Measurements from ENCODE around the gene PSMG4.

The PSMG4 gene

DNA sequence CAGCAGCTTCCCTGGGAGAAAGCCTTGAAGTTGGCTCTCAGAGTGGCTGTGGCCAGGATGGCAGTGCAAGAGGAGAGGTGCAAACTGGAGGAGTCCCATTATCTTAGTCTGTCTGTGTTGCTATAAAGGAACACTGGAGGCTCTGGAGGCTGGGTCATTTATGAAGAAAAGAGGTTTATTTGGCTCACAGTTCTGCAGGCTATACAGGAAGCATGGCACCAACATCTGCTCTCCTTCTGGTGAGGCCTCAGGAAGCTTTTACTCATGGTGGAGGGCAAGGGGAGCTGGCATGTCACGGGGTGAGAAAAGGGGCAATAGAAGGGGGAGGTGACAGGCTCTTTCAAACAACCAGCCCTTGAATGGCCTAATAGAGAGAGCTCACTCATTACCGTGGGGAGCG lies 47.1 kb downstream of the PSMG4 start:
- TF ChIP-seq, protein P1, sequence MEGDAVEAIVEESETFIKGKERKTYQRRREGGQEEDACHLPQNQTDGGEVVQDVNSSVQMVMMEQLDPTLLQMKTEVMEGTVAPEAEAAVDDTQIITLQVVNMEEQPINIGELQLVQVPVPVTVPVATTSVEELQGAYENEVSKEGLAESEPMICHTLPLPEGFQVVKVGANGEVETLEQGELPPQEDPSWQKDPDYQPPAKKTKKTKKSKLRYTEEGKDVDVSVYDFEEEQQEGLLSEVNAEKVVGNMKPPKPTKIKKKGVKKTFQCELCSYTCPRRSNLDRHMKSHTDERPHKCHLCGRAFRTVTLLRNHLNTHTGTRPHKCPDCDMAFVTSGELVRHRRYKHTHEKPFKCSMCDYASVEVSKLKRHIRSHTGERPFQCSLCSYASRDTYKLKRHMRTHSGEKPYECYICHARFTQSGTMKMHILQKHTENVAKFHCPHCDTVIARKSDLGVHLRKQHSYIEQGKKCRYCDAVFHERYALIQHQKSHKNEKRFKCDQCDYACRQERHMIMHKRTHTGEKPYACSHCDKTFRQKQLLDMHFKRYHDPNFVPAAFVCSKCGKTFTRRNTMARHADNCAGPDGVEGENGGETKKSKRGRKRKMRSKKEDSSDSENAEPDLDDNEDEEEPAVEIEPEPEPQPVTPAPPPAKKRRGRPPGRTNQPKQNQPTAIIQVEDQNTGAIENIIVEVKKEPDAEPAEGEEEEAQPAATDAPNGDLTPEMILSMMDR (IDR thresholded peaks at IDR 0.05; ENCODE audit: low read depth, low read length), result no peak
- Histone ChIP-seq H3K9me3 (ENCODE audit: severe bottlenecking) (peaks cover 13% of the 10 kb centered on the region), H3K4me3 (ENCODE audit: low read depth, low read length) (no peak overlapping the region), H3K27ac (no peak overlapping the region), H3K36me3 (peaks cover 23% of the 10 kb centered on the region), H3K27me3 (ENCODE audit: insufficient read depth, low read depth, severe bottlenecking) (no peaks in the 10 kb centered on the region)
- DNase-seq, result no peak

DNA sequence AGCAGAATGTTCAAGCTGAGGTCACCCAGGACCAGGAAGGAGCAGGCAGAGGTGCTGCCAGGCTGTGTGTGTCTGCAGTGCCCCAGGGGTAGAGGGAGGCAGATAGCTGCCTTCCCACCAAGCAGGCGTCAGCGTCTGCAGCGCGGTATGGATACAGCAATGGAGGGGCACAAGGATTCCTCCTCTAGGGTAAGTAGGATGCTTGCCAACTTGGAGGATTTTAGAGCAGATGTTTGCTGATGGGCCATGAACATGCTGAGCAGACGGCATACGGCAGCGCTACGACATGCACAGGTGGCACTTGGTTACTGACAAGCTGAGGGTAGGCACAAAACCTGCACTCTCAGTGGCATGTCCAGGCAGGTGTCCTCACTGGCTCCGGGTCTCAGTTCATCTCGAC lies 48.1 kb downstream of the PSMG4 start:
- no peak for DNase-seq
- TF ChIP-seq, protein P1 (IDR thresholded peaks at IDR 0.05; ENCODE audit: low read depth, low read length), result no peak
- H3K27me3 ChIP-seq (ENCODE audit: insufficient read depth, low read depth, severe bottlenecking), result no peaks in the 10 kb centered on the region
- H3K9me3 ChIP-seq (ENCODE audit: severe bottlenecking), result peaks cover 11% of the 10 kb centered on the region
- H3K36me3 ChIP-seq, result peaks cover 23% of the 10 kb centered on the region
- H3K4me3 ChIP-seq (ENCODE audit: low read depth, low read length), result no peak overlapping the region
- no peak overlapping the region for H3K27ac ChIP-seq

DNA sequence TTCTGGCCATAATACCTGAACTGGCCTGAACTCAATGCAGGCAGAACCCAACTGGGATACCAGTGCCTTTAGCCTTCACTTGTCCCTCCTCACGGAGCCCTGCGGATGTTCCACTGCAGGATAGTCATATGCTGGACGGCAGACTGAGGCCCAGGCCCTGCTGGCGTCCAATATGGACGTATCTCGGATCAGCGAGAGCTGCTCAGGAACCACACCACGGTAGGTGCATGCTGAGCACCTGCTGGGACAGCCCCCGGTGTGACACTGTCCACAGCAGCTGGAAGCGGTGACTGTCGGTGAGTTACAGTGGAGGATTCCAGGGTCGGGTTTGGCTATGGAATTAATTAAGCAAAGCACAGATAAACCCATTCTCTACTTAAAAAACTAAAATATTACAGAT lies 48.7 kb downstream of the PSMG4 start:
- TF ChIP-seq, protein P1 (IDR thresholded peaks at IDR 0.05; ENCODE audit: low read depth, low read length), result no peak
- no peak overlapping the region for H3K4me3 ChIP-seq (ENCODE audit: low read depth, low read length)
- no peaks in the 10 kb centered on the region for H3K27me3 ChIP-seq (ENCODE audit: insufficient read depth, low read depth, severe bottlenecking)
- H3K9me3 ChIP-seq (ENCODE audit: severe bottlenecking), result peaks cover 9% of the 10 kb centered on the region
- H3K36me3 ChIP-seq, result peaks cover 20% of the 10 kb centered on the region
- H3K27ac ChIP-seq, result no peak overlapping the region
- no peak for DNase-seq

DNA sequence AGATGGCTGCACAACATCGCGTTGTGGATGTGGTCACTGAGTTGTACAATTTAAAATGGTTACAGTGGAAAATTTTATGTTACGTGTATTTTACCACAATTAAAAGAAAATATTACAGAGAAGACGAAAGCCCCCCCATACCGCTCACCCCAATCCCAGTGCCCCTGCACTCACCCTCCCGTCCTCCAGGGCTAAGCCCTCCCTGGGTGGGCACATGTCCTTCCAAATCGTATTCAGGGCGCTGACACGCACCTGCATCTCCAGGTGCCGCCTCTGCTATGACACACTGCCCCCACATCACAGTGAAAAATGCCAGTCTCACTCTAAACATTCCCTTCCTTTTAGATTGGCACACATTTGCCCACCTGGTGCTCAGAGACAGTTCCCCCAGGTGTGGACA lies 49.4 kb downstream of the PSMG4 start:
- no peak overlapping the region for H3K4me3 ChIP-seq (ENCODE audit: low read depth, low read length)
- H3K36me3 ChIP-seq, result peaks cover 20% of the 10 kb centered on the region
- no peak overlapping the region for H3K27ac ChIP-seq
- no peak for DNase-seq
- H3K9me3 ChIP-seq (ENCODE audit: severe bottlenecking), result peaks cover 9% of the 10 kb centered on the region
- TF ChIP-seq, protein P1 (IDR thresholded peaks at IDR 0.05; ENCODE audit: low read depth, low read length), result no peak
- no peaks in the 10 kb centered on the region for H3K27me3 ChIP-seq (ENCODE audit: insufficient read depth, low read depth, severe bottlenecking)

DNA sequence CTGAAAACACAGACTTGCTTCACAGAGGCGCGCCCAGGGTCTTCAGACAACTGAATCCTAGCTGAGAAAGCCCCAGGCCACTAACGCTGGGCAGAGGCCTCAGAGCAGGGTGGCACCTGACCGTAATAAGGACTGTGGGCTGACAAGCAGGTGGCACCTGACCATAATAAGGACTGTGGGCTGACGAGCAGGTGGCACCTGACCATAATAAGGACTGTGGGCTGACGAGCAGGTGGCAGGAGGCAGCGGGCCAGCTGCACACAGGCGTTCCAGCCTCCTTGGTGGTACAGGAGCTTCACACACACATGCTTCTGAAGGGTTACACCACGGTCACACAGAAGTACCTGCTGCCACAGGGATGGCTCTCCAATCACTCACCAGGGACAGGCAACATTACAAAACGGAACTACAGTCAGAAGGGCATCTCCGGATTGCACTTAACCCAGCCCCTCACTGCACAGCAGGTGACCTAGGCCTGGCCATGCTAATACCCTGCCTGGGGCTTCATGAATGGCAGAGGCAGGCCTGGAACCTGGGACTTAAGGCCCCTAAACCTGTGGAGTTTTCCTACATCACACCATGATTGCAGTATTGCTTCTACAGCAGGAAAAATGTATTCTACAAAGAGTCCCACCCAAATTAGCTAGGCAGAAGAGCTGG lies 50.8 kb downstream of the PSMG4 start:
- Histone ChIP-seq H3K36me3 (peaks cover 27% of the 10 kb centered on the region), H3K9me3 (ENCODE audit: severe bottlenecking) (peaks cover 9% of the 10 kb centered on the region), H3K27me3 (ENCODE audit: insufficient read depth, low read depth, severe bottlenecking) (no peaks in the 10 kb centered on the region), H3K4me3 (ENCODE audit: low read depth, low read length) (no peak overlapping the region), H3K27ac (no peak overlapping the region)
- no peak for DNase-seq
- TF ChIP-seq, protein P1 (IDR thresholded peaks at IDR 0.05; ENCODE audit: low read depth, low read length), result no peak

DNA sequence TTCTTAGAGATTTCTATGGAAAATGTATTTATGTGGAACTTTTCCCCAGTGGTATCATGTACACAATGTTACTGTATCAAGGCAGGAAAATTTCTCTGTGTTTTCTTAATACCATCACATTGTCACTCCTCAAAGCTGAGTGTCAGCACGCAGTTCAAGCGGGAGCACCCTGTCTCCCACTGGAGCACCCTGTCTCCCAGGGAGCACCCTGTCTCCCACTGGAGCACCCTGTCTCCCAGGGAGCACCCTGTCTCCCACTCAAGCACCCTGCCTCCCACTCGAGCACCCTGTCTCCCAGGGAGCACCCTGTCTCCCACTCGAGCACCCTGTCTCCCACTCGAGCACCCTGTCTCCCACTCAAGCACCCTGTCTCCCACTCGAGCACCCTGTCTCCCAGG lies 51.3 kb downstream of the PSMG4 start:
- Histone ChIP-seq H3K36me3 (peaks cover 30% of the 10 kb centered on the region), H3K4me3 (ENCODE audit: low read depth, low read length) (no peak overlapping the region), H3K27ac (no peak overlapping the region), H3K9me3 (ENCODE audit: severe bottlenecking) (peaks cover 9% of the 10 kb centered on the region), H3K27me3 (ENCODE audit: insufficient read depth, low read depth, severe bottlenecking) (no peaks in the 10 kb centered on the region)
- DNase-seq, result no peak
- TF ChIP-seq, protein P1 (IDR thresholded peaks at IDR 0.05; ENCODE audit: low read depth, low read length), result no peak
